Immature natural killer cell (primary cell): Measurements from ENCODE around the gene PEMT. TPM values are rescaled to one million over a fixed set of nuclear protein-coding genes. Genes with fewer than 3 reads are reported as not detected.

Experiments
- DNase-seq, 3 donors: peaks; one replicate each; pipeline ENCODE4 v3.0.0; 2022; ENCODE audit warnings: mixed read lengths in 1 of 3
- H3K27ac Mint-ChIP-seq, 6 donors: one replicate each; pipeline ENCODE4 v1.8.0; 2020; ENCODE audit warnings: mixed read lengths in 6 of 6, mild to moderate bottlenecking in 5 of 6, inconsistent platforms in 4 of 6, moderate library complexity in 3 of 6
- H3K27me3 Mint-ChIP-seq, 3 donors: one replicate each; pipeline ENCODE4 v1.8.0; 2020 to 2021; ENCODE audit warnings: low read depth in 3 of 3, mild to moderate bottlenecking in 3 of 3, mixed read lengths in 3 of 3, moderate library complexity in 3 of 3, inconsistent platforms in 1 of 3
- H3K36me3 Mint-ChIP-seq, 3 donors: one replicate each; pipeline ENCODE4 v1.8.0; 2020; ENCODE audit warnings: mixed read lengths in 3 of 3, inconsistent platforms in 2 of 3, mild to moderate bottlenecking in 2 of 3
- H3K4me1 Mint-ChIP-seq, 2 donors: one replicate each; pipeline ENCODE4 v1.8.0; 2020; ENCODE audit warnings: inconsistent platforms in 2 of 2, mild to moderate bottlenecking in 2 of 2, mixed read lengths in 2 of 2, moderate library complexity in 1 of 2
- H3K4me3 Mint-ChIP-seq, 5 donors: one replicate each; pipeline ENCODE4 v1.8.0; 2020; ENCODE audit warnings: mild to moderate bottlenecking in 5 of 5, mixed read lengths in 5 of 5, inconsistent platforms in 3 of 5, moderate library complexity in 3 of 5
- H3K9me3 Mint-ChIP-seq, 6 donors: one replicate each; pipeline ENCODE4 v1.8.0; 2020; ENCODE audit warnings: mild to moderate bottlenecking in 6 of 6, mixed read lengths in 6 of 6, inconsistent platforms in 4 of 6, moderate library complexity in 3 of 6
- polyA plus RNA-seq, 3 donors: library from polyadenylated mRNA; unstranded; fragments of 300-500 nt; fragmentation: Illumina TruSeq; gene quantifications; one replicate each; pipeline ENCODE4 v1.2.3, GENCODE V29; 2021

PEMT gene
- polyA plus RNA-seq, 3 donors from 2014 or later: 18.0 to 41.6 (median 31.4) TPM

GRCh38 chr17:17570798-17571716 is 20.5 kb downstream of the PEMT start:
- Mint-ChIP-seq H3K4me3 (no peak overlapping the region), H3K9me3 (no peaks in the 10 kb centered on the region), H3K36me3 (no peaks in the 10 kb centered on the region), H3K27ac (peak overlapping the region in 1 of 6 donors; percentile 20), H3K27me3 (peaks cover 0 to 6% (median 1%) of the 10 kb centered on the region in 3 donors), H3K4me1 (no peaks in the 10 kb centered on the region)
- DNase-seq: no peak

DNA sequence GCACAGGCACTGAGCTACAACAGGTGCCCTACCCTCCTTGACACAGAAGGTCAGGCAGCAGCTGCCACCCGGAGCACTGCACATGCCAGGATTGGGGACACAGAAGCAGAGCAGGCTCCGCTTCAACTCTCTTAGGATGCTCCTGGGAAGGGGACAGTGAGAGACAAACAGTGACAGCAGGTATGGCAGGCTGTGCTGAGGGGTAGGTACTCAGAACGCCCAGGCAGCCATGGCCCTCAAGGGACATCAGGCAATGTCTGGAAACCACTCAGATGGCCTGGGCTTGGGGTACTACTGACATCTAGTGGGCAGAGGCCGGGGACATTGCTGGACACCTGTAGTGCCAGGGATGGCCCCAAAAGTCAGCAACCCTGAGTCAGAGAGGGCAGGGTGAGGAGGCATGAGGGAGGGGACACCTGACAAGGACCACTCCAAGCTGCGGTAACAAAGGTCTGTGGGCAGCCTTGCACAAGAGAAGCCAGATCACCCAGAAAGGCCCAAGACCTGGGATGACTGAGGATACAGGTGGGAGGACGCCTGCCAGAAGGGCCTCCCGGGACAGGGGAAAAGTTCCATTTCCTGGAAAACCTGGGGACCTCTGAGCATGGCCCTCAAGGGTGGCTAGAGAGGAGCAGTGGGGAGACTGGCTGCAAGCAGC is 21.2 kb downstream of the PEMT start:
- no peaks in the 10 kb centered on the region for H3K36me3 Mint-ChIP-seq
- H3K27me3 Mint-ChIP-seq: peaks cover 0 to 5% (median 1%) of the 10 kb centered on the region in 3 donors
- no peak overlapping the region for H3K4me3 Mint-ChIP-seq
- no peaks in the 10 kb centered on the region for H3K9me3 Mint-ChIP-seq
- H3K4me1 Mint-ChIP-seq: no peaks in the 10 kb centered on the region
- H3K27ac Mint-ChIP-seq: peak overlapping the region in 1 of 6 donors; percentile 20
- DNase-seq: no peak

DNA sequence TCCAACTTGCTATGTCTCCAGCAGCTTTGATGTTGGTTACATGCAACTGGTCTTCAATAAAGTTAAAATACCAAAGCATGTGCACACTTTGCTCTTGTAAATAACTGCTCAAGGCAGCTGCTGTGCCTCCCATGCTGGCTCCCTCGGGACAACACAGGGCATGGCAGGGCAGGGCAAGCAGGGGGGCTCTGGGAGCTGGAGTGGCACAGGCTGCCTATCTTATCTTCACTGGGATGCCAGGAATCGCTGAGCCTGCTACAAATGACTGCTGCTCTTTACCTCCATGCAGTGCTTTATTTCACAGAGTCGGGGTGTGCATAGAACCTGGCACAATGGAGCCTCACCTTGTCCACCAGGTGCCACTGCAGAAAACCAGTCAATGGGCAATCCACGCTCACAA is 21.8 kb downstream of the PEMT start:
- Mint-ChIP-seq H3K27me3 (peaks cover 0 to 4% (median 1%) of the 10 kb centered on the region in 3 donors), H3K4me1 (no peaks in the 10 kb centered on the region), H3K27ac (peak overlapping the region in 2 of 6 donors; percentile 34 to 49), H3K9me3 (no peaks in the 10 kb centered on the region), H3K4me3 (no peak overlapping the region), H3K36me3 (no peaks in the 10 kb centered on the region)
- no peak for DNase-seq

DNA sequence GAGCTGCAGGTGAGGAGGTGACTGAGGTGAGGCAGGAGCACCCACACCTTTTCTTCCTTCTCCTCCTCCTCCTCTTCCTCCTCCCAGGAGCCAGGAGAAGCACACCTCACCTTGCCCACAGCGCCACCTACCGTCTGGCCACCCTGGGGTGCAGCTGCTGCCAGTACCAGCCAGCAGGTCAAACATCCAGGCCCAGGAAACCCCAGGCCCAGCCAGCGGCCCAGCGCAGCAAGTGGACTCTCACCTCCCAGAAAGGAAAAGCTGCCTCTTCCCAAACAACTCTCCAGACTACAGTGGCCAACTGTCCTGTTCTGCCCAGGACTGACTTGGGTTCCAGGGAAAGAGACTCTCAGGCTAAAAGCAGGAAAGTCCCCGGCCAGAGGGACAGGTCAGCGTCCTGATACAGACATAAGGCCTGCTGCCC is 22.7 kb downstream of the PEMT start:
- H3K27me3 Mint-ChIP-seq: peaks cover 0 to 4% (median 1%) of the 10 kb centered on the region in 3 donors
- no peaks in the 10 kb centered on the region for H3K4me1 Mint-ChIP-seq
- no peaks in the 10 kb centered on the region for H3K9me3 Mint-ChIP-seq
- no peak overlapping the region for H3K27ac Mint-ChIP-seq
- H3K4me3 Mint-ChIP-seq: no peak overlapping the region
- H3K36me3 Mint-ChIP-seq: no peaks in the 10 kb centered on the region
- DNase-seq: peak in 2 of 3 donors; percentile 8 to 12

GRCh38 chr17:17567631-17568030 is 23.9 kb downstream of the PEMT start:
- Mint-ChIP-seq H3K36me3 (no peaks in the 10 kb centered on the region), H3K27ac (no peak overlapping the region), H3K4me3 (no peak overlapping the region), H3K9me3 (no peaks in the 10 kb centered on the region), H3K27me3 (peaks cover 0 to 4% (median 1%) of the 10 kb centered on the region in 3 donors), H3K4me1 (no peaks in the 10 kb centered on the region)
- no peak for DNase-seq

GRCh38 chr17:17566896-17567513 is 24.5 kb downstream of the PEMT start:
- Mint-ChIP-seq H3K9me3 (no peaks in the 10 kb centered on the region), H3K4me1 (no peaks in the 10 kb centered on the region), H3K4me3 (no peak overlapping the region), H3K27me3 (peaks cover 0 to 4% (median 0%) of the 10 kb centered on the region in 3 donors), H3K27ac (no peak overlapping the region), H3K36me3 (no peaks in the 10 kb centered on the region)
- no peak for DNase-seq

DNA sequence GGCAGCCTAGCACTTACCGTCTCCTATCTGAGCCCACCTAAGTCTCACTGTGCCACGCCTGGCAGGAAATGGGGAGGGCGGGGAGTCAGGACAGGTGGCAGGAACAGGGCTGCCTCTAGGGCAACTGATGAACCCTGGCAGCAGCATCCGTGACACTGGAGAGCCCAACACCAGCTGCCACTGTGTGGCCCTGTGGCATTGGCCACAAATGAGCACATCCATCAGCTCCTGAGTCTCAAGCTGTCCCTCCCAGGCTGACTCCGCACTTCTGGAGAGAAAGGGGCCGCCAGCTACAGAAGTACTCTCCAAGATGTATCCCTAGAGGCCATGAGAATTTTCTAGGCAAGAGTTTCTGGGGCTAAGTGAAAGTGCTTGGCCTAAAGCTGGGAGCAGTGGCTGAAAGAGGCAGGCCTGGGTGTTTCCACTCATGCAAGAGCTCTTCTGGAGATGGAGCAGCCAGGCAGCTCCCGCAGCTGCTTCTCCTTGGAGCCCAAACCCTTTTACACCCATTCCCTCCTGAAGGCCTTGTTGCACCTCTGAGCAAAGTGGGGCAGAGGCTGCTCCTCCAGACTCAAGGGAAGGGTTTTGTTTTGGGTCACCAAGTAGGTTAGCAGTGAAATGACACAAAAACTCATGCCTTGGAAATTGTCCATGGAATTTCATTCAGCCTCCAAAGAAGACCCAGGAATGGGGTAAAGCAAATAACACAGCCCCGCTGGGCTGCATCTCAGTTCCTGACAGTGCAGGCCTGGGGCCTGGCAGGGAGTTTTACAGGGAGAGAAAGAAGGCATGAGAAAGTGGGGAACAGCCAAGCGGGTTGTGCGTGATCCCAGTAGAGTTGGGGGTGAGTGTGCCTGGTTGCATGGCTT is 25.8 kb downstream of the PEMT start:
- Mint-ChIP-seq H3K4me3 (no peak overlapping the region), H3K4me1 (no peaks in the 10 kb centered on the region), H3K36me3 (no peaks in the 10 kb centered on the region), H3K27me3 (peaks cover 0 to 4% (median 0%) of the 10 kb centered on the region in 3 donors), H3K27ac (no peak overlapping the region), H3K9me3 (no peaks in the 10 kb centered on the region)
- no peak for DNase-seq

DNA sequence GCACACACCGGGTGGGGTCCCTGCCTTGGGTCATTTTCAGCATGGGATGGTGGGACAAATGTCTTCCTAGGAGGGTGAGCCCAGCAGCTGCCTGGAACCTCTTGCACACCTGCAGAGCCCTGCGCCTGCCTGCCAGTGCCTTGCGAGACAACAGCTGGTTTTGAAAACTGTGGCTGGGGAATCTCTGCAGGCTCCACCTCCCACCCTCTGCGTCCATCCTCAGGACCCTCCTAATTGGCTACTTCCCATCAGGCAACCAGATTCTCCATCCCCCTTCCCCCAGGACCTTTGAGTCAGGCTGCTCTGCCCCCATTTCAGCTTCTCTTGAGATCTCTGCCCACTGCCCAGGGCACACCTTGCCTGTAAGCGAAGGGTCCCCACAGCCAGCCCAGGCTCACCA is 26.6 kb downstream of the PEMT start:
- Mint-ChIP-seq H3K4me3 (no peak overlapping the region), H3K4me1 (no peaks in the 10 kb centered on the region), H3K36me3 (no peaks in the 10 kb centered on the region), H3K9me3 (no peaks in the 10 kb centered on the region), H3K27ac (no peak overlapping the region), H3K27me3 (peaks cover 0 to 3% (median 0%) of the 10 kb centered on the region in 3 donors)
- DNase-seq: no peak

GRCh38 chr17:17564323-17564722 is 27.2 kb downstream of the PEMT start:
- H3K27ac Mint-ChIP-seq: no peak overlapping the region
- H3K4me3 Mint-ChIP-seq: no peak overlapping the region
- DNase-seq: no peak
- H3K4me1 Mint-ChIP-seq: no peaks in the 10 kb centered on the region
- H3K9me3 Mint-ChIP-seq: no peaks in the 10 kb centered on the region
- H3K36me3 Mint-ChIP-seq: no peaks in the 10 kb centered on the region
- H3K27me3 Mint-ChIP-seq: peaks cover 0 to 1% (median 0%) of the 10 kb centered on the region in 3 donors

DNA sequence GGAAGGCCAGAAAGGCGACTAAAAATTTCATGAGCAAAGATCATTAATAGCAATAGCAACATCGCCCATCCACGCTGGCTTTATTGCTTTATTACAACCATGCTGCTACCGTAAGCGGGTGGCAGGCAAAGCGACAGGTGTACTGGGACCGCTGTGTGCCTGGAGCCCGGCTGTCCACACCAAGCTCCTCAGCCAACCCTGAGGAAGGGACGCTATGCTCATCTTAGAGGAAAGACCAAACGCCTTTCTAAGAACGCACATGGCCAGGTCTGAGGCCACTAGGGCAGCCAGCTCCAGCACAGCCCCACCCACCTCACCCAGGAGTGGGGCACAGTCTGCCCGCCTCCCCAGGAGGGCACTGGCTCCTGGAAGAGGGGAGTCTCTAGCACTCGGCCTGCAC is 28.0 kb downstream of the PEMT start:
- Mint-ChIP-seq H3K9me3 (no peaks in the 10 kb centered on the region), H3K27ac (no peak overlapping the region), H3K4me1 (no peaks in the 10 kb centered on the region), H3K27me3 (no peaks in the 10 kb centered on the region), H3K4me3 (no peak overlapping the region), H3K36me3 (no peaks in the 10 kb centered on the region)
- no peak for DNase-seq

GRCh38 chr17:17562146-17562511 is 29.4 kb downstream of the PEMT start:
- no peak overlapping the region for H3K27ac Mint-ChIP-seq
- no peak for DNase-seq
- peaks cover 0 to 1% (median 0%) of the 10 kb centered on the region in 3 donors for H3K27me3 Mint-ChIP-seq
- H3K9me3 Mint-ChIP-seq: no peaks in the 10 kb centered on the region
- peak overlapping the region in 1 of 5 donors; percentile 35 for H3K4me3 Mint-ChIP-seq
- no peaks in the 10 kb centered on the region for H3K36me3 Mint-ChIP-seq
- no peaks in the 10 kb centered on the region for H3K4me1 Mint-ChIP-seq

DNA sequence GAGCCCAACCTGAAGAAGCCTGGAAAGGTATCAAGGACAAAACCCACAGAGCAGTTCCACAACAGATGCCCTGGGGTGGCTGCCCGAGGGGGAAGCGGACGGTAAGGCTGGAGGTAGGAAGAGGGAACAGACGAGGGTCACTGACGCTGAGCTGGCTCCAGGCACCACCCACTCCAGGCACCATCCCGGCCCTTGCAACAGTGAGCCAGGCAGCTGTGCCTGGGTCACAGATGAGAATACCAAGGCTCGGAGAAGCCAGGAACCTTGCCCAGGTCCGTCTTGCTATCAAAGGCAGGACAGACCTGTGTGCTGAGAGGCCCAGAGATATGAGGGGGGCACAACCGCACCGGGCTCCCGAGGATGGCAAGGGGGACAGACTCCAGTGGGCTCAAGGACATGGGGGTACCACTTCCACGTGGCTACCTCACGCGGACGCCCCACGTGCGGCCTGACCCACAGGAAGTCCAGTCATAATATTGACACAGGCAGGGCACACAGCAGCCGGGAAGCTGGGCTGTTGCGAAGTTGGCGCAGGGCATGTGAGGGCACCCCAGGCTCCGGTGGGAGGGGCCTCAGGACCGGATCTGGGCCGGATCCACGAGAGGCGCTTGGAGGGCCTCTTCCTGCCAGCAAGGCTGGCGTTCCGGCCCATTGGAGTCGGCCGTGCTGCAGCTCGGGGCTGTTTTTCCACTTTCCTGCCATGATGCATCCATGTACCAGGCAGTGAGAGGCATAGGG is 29.9 kb downstream of the PEMT start:
- H3K9me3 Mint-ChIP-seq: no peaks in the 10 kb centered on the region
- H3K4me1 Mint-ChIP-seq: no peaks in the 10 kb centered on the region
- H3K36me3 Mint-ChIP-seq: no peaks in the 10 kb centered on the region
- H3K27ac Mint-ChIP-seq: no peak overlapping the region
- peak overlapping the region in 1 of 5 donors; percentile 35 for H3K4me3 Mint-ChIP-seq
- peaks cover 0 to 1% (median 0%) of the 10 kb centered on the region in 3 donors for H3K27me3 Mint-ChIP-seq
- no peak for DNase-seq

DNA sequence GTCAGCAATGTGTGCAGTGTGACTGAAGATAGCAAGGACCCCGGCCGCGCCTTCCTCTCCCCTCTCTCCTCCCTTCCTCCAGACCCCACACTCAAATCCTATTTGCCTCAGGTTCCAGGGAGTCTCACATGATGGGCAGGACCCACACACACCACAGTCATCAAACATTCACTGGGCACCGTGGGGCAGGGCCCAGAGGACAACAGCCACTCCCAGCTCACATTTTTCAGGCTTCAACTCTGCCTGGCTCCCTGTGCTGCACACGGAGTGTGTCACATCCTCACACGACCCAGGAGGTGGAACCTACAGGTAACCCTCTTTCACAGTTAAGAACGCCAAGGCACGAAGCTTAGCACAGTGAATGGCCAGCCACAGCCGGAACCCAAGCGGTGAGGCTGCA is 30.5 kb downstream of the PEMT start:
- Mint-ChIP-seq H3K27ac (no peak overlapping the region), H3K4me3 (no peak overlapping the region)

More for the DNA sequence above, 30.5 kb downstream of the PEMT start:
- Mint-ChIP-seq H3K4me1 (no peaks in the 10 kb centered on the region), H3K36me3 (no peaks in the 10 kb centered on the region), H3K9me3 (no peaks in the 10 kb centered on the region), H3K27me3 (peaks cover 0 to 1% (median 0%) of the 10 kb centered on the region in 3 donors)
- no peak for DNase-seq
